NCI-H2227 (cell line): ENCODE measurements around the gene ZNF292.

Experiments used
- DNase-seq: peaks from one replicate; lab custom pipeline; 2025; ENCODE audit not compliant: unreplicated experiment; lab: John Stamatoyannopoulos, UW

The ZNF292 gene

DNA sequence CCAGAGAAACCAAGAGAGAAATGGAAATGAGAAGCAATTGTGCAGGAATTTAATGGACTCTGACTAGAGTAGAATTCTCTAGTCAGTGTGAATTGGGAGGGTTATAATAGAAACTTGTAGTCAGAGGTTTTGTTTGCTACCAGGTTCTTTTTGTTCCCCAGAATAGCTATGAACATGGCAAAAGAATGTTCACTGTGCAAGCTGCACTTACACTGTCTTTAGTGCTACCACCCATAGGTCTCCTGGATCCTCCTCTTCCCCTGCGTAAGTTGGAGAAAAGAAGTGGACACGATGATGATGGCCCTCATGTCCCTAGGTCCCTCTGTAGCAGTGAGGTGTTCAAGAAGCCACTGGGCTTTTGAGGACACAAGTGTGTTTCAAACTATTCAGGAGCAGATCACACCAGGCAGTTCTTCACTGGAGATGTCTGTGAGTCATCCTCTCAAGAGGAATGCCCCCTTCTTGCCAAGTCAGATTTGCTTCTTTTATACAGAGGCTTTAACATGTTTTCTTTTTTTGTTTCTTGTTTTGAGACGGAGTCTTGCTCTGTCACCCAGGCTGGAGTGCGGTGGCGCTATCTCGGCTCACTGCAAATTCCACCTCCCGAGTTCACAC lies 119.4 kb downstream of the ZNF292 start:
- DNase-seq = no peak

DNA sequence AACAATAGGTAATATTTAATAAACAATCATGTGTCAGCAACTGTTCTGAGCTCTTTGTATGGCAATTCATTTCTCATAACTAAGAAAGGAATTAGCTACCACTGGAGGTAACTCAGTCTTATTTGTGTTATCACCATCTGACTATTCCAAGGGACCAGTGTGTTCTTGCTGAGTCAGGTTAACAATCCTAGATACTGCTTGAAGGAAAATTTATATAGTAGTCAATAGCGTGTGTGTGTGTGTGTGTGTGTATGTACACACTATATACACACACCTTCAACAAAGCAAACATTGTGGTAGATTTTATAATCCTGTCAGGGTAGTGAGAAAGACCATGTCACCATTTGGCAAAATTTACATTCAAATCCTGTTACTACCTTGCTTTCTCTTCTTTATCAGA lies 121.3 kb downstream of the ZNF292 start:
- no peak for DNase-seq

GRCh38 chr6:87277123-87277522 lies 121.8 kb downstream of the ZNF292 start:
- peak; percentile 3 for DNase-seq

DNA sequence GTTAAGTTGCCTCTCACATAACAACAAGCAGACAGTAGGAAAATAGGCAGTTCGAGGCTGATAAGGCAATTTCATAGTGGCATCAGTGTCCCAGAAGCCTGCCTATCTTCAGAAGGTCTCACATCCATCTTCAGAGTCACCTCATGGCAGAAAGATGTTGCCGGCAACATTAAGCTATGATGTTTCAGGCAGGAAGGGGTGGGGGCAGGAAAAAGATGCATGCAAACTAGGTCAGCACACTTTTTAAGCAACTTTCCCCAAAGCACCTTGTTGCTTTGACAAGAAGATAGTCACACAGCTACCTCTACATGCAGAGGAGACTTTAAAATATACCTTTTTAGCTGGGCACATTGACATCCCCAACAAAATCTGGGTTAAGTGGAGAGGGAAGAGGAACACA lies 123.8 kb downstream of the ZNF292 start:
- no peak for DNase-seq

DNA sequence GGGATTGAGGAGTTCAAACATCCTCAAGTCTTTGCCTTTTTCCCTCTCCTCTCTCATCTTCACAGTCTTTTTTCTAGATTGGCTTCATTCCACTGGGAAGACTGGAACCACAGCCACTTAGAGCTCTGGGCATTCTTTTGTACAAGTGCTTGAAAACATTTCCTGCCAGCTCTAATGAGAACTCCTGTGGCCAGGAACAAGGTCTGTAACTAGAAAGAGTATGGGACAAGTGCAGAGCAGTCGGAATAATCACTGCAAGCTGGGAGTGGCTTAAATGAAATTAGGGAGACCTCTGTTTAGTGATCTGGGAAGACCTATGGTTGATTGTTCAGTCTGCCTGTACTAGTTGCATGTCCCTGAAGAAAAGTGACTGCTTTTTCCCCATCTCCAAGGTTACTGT lies 126.1 kb downstream of the ZNF292 start:
- DNase-seq = no peak

DNA sequence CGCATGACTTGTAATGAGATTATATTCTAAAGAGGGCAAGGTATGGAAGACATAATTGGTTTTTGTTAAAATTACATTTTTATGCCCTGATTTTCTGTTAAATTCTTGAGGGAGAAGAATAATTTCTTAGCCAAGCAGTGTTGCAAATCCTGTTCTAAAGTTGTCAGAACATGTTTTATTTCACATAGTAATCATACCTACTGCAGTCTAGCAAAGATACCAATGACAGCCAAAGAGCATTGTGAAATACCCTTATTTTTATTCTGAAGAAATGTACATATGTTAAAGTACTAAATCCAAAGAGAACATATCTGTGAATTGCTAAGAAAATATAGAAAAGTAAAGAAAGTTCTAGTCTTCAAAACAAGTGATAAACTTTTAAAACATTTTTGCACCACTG lies 127.4 kb downstream of the ZNF292 start:
- DNase-seq = no peak

DNA sequence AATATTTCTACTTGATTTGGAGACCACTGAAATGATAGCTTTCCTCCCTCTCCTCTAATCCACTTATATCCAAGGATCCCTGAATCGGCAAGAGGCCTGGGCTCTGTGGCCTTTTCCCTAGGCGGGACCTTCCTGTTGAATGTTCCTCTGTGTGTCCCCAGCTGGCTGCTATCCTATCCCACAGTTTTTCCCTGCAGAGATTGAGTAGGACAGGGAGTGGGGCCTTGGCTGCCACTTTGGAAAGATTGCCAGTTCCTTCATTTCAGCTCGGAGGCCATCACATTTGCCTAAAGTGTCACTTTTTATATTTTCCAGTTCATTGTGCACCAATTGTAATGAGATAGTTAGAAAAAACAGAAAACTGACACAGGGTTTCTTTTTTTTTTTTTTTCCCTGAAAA lies 128.1 kb downstream of the ZNF292 start:
- DNase-seq = no peak

GRCh38 chr6:87287251-87287650 lies 131.9 kb downstream of the ZNF292 start:
- no peak for DNase-seq

GRCh38 chr6:87289571-87289970 lies 134.2 kb downstream of the ZNF292 start:
- no peak for DNase-seq

DNA sequence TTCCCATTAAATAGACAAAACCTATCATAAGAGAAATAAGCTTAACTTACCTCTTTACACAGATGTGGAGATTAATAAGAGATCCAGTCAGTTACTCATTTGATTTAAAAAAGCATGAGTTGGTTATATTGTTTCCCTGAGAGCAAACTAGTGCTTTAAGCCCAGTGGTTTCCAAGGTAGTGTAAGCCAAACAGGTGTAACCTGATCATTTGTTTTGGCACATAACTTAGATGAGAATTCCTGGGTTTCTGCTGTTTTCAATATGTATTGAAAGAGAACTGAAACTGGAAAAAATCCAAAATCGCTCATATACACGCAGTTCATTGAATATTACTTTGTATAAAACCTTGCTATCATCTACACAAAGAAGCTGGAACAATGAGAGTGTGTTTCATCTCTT lies 136.5 kb downstream of the ZNF292 start:
- no peak for DNase-seq

DNA sequence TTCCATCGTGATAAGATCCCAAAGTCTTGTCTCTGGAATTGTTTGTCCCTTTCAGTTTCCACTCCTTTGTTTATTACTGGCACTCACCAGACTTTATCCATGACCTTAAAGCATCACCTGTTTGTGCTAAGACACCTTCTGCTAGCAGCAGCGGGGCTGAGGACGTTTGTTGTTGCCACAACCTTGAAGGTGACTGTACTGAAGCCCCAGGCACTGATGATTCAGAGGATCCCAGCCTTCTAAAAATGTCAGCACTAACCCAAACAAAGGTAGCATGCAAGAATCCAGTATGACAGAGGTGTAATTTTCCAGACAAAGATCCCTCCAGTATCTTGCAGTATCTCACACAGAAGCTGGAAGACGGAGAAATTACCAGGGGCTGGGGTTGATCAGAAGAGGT lies 138.2 kb downstream of the ZNF292 start:
- DNase-seq = no peak

DNA sequence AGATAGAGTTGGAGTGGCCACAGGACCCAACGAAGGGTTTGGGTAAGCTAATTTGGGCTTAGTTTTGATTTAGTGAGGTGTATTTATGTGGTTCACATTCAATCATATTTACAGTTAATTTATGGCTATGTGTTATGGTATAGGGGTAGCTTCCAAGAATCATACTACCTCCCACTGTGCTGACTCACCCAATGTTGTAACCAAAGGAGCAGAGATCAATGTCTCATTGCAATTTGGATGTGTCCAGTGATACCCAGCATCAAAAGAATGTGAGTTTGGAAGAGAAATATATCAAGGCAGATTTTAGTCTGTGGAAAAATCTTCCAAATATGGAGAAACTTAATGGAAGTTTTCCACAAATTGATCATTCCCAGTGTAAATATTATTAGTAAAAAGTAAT lies 141.8 kb downstream of the ZNF292 start:
- DNase-seq = no peak

GRCh38 chr6:87301277-87301676 lies 145.9 kb downstream of the ZNF292 start:
- DNase-seq = peak; percentile 8

DNA sequence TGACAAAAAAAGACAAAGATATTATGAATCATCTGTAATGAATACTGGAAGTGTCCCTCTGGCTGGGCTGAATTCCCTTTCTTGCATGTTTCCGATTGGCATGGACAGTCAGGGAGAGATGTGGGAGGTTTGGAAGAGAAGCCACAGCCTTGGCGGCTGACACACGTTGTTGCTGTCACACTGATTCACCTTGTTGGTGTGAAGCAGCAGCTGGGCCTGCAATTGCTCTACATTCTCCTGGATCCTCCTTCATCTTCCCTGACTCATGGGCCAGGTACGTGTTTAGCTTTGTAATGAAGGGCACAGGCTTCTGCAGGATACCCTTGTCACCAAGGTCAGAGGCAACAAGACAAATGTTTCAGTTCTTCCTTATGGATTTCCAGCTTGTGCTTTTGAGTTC lies 153.6 kb downstream of the ZNF292 start:
- no peak for DNase-seq

GRCh38 chr6:87312860-87313259 lies 157.5 kb downstream of the ZNF292 start:
- DNase-seq = no peak
